Cardiac fibroblast (primary cell): ENCODE results near the gene TDRD12.

Experiments
- DNase-seq, 2 donors: peaks; one replicate each; pipeline versions ENCODE4 v3.0.0 to v3.0.0-alpha.2; 2010; ENCODE audit warnings: low read depth in 2 of 2
- H3K4me3 ChIP-seq, 2 donors: replicated peaks in 1 of 2; 1 replicate in 1 of 2; 2 replicates in 1 of 2; pipeline ENCODE4 v1.5.1; 2011; ENCODE audit warnings: low read depth in 2 of 2, low read length in 2 of 2, mild to moderate bottlenecking in 2 of 2, moderate library complexity in 1 of 2
- CTCF ChIP-seq: IDR thresholded peaks from one replicate; pipeline ENCODE4 v1.5.1; 2011; ENCODE audit warnings: low read depth, mild to moderate bottlenecking, low read length, inconsistent platforms

TDRD12 gene

GRCh38 chr19:32870981-32871451 lies 151.4 kb downstream of the TDRD12 start:
- H3K4me3 ChIP-seq = no peak overlapping the region
- no peak for DNase-seq
- TF ChIP-seq CTCF = no peak

GRCh38 chr19:32872391-32872790 lies 152.8 kb downstream of the TDRD12 start:
- no peak for TF ChIP-seq CTCF
- H3K4me3 ChIP-seq = no peak overlapping the region
- no peak for DNase-seq

GRCh38 chr19:32873247-32873959 lies 153.8 kb downstream of the TDRD12 start:
- TF ChIP-seq CTCF = no peak
- no peak overlapping the region for H3K4me3 ChIP-seq
- no peak for DNase-seq

GRCh38 chr19:32874605-32875004 lies 155.0 kb downstream of the TDRD12 start:
- DNase-seq = no peak
- no peak for TF ChIP-seq CTCF
- H3K4me3 ChIP-seq = no peak overlapping the region

- DNase-seq = no peak
- H3K4me3 ChIP-seq = no peak overlapping the region
- TF ChIP-seq CTCF = no peak
Observed at GRCh38 chr19:32875428-32875827, 155.9 kb downstream of the TDRD12 start.

GRCh38 chr19:32876236-32876918 lies 156.8 kb downstream of the TDRD12 start:
- H3K4me3 ChIP-seq = no peak overlapping the region
- no peak for DNase-seq
- TF ChIP-seq CTCF = no peak
